Measurements from ENCODE around the gene RTTN.
"Not testable (repeated sequence)": the region's sequence is repeated elsewhere in the genome, so short reads cannot be mapped to it uniquely, and the experiment has no call there.

RTTN gene

GRCh38 chr18:70022636-70023035 is 182.9 kb downstream of the RTTN start:
- no peak for DNase-seq

- no peak for DNase-seq
Measured at GRCh38 chr18:70021498-70021897, 184.0 kb downstream of the RTTN start.

DNA sequence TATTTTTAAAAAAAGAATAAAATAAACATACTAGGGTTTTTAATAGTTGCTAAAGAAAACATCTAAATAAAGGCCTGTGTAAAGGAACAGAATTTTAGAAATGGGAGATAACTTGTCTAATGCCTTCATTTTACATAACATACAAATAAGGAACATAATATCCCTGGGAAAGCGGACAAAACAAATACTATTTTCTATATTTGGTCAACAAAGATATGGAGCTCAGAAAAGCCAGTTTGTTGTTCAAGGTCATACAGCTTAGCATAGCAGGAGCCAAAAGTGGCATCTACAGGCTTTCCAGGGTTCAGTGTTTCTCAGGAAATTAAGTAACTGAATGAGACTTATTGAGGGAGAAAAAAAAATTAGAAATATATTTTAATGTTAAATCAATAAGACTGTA is 184.4 kb downstream of the RTTN start:
- DNase-seq, result no peak

GRCh38 chr18:70019991-70020390 is 185.5 kb downstream of the RTTN start:
- DNase-seq, result no peak

DNA sequence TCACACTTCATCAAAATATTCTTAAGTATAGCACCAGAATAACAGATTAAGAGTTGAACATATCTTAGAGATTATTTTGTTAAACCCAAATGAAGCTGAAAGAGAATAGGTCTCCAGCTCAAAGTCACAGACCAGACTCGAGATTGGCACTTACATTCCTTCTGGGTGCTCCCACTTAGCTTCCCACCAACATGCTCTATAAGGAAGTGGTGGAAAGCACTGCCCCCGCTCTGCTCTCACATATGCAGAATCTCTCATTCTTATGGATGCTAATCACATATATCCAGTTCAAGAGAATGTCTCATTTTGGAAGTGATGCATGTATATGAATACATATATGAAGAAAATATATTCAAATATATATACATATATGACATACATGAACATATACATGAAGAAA is 186.4 kb downstream of the RTTN start:
- DNase-seq, result no peak

- DNase-seq, result no peak
Measured at GRCh38 chr18:70015127-70015526, 190.4 kb downstream of the RTTN start.

DNA sequence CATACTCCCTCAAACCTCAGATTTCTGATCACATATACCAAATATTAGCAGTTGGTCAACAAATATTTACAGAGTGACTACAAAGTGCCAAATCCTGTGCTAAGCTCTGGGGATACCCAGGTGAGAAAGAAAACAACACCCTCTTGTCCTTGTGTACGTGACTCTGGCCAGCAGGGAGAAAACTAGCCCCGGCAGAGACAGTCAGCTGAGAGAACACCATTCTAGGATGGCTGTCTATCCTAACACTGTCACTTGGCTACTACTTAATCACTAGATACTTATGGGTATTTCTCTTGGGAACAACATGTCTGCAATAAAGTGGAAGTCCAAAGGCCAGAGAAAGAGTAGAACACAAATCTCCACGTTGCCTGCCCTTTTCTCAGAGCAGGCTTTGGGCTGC is 199.9 kb downstream of the RTTN start:
- no peak for DNase-seq

DNA sequence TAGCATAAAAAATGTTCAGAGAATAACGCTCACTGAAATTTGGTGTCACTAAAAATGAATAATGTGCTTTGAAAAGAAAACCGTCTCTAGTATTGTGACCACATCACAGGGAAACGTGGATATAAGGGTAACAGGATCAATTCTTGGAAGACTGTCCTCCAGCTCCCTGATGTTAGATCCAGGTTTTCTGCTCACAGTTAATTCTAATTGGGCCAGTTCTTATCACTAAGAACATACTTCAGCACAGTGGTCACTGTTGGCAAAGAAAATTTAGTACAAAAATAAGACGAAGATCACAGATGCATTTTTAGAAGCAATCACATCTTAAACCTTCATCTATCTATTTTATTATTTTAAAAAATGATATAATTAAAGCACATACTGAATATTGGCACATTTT is 200.8 kb downstream of the RTTN start:
- no peak for DNase-seq

- DNase-seq, result no peak
Measured at GRCh38 chr18:69999656-70000055, 205.8 kb downstream of the RTTN start.

- DNase-seq, result no peak
Measured at GRCh38 chr18:69998523-69998987, 206.9 kb downstream of the RTTN start.

DNA sequence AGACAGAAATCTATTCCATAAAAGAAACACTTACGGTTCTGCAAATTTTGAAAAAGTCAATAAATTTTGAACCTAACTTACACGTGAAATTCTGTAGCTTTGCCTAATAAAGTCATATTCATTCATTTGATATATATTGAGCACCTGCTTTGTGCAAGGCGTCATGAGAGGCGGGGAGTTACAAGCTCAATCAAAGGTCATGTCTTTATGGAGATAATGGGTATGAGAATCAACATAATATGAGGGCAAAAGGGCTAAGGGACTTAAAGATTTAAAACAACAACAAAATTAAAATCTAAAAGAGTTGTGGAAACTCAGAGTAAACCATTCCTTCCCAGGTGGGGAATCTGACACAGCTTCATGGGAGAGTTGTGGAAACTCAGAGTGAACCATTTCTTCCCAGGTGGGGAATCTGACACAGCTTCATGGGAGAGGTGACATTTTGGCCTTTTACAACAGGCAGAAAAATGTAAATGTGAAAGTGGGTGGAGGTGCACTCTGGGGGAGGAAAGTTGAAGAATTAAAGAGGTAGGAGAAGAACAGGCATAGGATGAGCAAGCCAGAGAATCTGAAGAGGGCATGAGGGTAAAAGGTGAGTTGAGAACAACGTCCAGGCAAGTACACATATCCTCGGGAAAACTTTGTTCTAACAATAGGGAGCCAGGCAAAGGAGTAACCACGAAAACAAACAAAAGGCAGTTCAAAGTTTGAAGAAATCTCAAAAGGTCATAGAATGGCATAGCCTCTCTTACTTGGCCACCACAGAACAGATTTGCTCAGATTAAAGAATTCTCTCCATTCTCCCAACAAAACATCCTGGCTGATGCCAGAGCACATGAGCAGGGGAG is 208.3 kb downstream of the RTTN start:
- DNase-seq, result no peak

DNA sequence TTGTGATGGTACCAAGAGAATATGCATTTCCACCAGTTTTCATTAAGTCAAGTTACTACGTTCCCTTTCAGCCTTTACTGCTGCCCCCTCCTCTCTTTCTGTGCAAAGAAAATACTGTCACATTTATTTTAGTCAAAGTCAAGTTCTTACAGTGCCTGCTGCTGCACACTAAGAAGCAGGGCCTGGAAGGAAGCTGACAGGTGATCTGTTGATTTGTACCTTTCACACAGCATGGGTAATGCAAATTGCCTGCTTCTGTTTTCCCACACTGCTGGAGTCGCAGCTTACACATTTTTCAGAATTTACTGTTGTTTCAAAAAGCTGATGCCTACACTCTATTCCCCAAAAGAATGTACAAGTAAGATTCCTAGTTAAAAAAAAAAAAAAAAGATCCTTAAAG is 209.1 kb downstream of the RTTN start:
- no peak for DNase-seq

- no peak for DNase-seq
Measured at GRCh38 chr18:69995774-69996173, 209.7 kb downstream of the RTTN start.

DNA sequence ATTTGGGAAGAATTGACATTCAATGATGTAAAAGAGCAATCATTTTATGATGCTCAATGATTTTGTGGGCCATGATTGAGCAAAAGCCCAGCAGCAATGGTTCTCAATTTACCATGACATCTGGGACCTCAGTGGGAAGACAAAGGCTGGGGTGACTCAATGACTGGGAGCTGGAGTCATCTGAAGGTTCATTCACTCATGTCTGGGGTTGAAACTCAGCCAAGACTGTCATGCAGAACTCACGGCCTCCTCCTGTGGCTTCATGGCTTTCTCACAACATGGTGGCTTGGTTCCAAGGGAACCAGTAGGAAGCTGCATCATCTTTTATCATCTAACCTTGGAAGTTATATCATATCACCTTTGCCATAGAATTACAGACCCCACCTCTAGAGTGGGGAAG is 212.7 kb downstream of the RTTN start:
- no peak for DNase-seq

DNA sequence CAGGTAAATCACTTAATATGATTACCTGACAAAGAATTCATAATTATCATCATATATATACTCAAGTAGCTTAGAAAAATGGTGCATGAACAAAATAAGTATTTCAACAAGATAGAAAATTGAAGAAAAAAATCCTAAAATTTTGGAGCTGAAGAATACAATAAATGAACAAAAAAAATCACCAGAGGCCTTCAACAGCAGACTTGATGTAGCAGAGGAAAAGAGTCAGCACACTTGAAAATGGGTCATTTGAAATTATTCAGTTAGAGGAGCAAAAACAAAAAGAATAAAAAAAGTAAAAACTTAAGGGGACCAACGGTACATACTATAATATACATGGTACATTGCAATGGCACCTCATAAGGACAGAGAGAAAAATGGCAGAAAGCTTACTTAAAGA is 217.6 kb downstream of the RTTN start:
- no peak for DNase-seq

- DNase-seq, result no peak
Measured at GRCh38 chr18:69985239-69985638, 220.2 kb downstream of the RTTN start.

- DNase-seq, result no peak
Measured at GRCh38 chr18:69982417-69982816, 223.1 kb downstream of the RTTN start.

DNA sequence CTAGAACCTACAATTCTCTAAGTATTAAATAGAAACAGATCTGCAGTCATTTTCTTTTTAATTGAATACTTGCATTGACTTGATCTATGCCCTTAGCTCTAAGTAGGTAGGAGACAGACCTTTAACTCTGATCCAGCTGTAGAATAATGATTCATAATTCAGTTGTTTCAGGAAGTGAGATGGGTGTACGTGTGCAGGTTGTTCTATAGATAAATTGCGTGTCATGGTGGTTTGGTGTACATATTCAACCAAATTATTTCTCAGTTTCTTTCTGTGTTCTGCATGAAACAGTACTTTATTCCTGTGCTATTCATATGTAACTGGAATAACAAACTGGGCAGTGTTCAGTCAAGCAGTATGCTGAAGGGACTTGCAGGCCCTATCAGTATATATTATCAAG is 223.5 kb downstream of the RTTN start:
- DNase-seq, result no peak

DNA sequence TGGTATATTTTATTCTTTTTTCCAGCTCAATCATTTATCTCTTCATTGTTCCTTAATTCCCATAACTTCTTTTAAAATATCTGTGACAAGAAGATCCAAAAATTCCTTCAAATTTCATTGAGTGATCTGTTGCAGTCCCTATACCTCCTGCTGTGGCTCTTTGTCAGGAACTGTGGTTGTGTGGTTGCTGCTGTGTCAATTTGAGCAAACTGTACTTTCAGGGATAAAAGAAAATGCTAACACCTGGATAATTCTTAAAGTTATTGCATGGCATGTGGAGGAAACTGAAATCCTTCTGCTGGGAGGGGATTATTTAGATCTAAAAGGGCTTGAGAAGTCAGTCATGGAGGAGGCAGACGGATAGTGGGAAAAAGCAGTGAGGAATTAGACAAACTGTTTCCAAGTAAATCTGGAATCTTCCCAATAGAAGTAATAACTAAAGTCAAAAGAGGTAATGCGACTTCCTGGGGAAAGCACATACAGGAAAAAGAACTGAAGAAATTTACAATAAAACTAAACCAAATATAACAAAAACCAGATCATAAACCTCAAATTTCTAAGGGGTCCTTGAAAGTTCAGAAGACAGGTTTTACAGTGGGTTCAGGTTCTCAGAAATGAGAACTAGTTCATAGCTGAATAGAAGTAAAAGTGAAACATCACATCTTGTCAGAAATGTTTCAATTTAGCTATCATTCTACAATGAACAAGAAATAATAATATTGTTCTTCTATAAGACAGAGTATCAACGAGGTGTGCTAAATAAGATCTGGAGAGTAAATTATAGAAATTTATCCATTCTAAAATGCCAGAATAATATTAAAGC is 224.3 kb downstream of the RTTN start:
- no peak for DNase-seq

GRCh38 chr18:69980509-69980908 is 225.0 kb downstream of the RTTN start:
- DNase-seq, result no peak

DNA sequence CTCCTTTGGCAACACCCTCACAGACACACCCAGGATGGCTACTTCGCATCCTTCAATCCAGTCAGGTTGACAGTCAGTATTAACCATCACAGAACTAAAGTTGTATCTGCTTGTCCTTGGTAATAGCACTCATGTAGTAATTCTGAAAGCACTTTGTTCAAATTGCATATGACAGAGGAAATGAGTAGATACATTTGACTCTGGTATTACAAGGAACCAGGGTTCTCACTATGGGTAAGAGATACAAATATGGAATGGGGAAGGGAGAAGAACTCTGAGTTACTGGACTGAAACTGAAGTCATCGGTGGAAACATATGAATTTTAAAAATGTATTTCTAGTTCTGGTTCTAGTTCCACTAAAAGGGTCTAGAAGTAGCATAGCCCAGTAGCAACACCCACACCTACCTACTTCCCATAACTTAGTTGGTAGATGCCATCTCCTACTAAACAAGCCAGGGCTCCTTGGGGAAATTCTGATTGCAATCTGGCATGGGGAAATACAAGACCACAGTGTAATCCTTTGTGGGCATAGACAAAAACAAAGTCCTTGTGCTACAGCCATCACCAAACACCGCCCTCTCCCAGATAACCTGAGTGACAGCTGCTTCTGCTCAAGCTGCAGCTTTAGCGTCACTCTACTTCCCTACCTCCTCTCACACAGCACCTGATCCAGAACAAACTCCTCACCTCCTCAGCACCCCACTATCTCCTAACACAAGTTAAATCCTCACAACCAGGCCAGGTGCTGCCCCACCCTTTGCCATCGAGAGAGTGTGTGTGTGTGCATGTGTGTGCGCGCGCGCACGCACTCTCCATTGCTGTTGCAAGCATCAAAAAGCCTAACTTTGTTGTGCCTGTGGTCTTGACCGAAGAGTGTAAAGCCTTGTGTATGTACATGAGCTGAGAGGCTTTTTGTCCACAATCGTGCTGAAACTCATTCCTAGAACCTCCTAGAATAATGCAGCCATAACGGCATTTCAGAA is 226.5 kb downstream of the RTTN start:
- no peak for DNase-seq

- DNase-seq, result not testable (repeated sequence)
Measured at GRCh38 chr18:69975294-69975693, 230.2 kb downstream of the RTTN start.

GRCh38 chr18:69974365-69974764 is 231.1 kb downstream of the RTTN start:
- DNase-seq, result no peak

Measured in RPMI8226 (cell line).